ENCODE results near the gene ZNF205.

ZNF205 gene

DNA sequence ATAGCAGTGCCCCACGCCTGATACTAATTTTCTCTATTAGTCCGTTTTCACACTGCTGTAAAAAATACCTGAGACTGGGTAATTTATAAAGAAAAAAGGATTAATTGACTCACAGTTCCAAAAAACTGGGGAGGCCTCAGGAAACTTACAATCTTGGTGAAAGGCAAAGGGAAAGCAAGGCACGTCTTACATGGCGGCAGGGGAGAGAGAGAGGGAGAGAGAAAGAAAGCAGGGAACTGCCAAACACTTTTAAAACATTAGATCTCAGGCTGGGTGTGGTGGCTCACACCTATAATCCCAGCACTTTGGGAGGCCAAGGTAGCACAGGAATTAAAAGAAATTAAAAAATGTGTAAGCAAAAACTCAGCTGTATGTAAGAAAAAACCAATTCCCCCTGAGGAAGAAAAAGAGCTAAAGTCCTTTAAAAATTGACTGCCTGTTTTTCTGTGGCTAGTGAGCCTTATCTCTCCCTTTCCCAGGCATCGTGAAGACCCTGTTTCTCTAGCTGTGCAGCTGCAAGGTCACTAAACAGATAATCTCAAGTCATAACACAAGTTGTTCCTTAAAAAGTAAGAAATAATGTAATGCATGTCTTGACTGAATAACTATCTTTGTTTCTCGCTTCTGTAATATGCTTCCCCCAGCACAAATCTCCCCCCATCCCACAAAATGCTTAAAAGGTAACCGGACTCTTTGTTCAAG lies 27.3 kb upstream of the ZNF205 start:
- no peak for DNase-seq

- no peak for DNase-seq
These were observed 26.4 kb upstream of the ZNF205 start for GRCh38 chr16:3085868-3086595.

DNA sequence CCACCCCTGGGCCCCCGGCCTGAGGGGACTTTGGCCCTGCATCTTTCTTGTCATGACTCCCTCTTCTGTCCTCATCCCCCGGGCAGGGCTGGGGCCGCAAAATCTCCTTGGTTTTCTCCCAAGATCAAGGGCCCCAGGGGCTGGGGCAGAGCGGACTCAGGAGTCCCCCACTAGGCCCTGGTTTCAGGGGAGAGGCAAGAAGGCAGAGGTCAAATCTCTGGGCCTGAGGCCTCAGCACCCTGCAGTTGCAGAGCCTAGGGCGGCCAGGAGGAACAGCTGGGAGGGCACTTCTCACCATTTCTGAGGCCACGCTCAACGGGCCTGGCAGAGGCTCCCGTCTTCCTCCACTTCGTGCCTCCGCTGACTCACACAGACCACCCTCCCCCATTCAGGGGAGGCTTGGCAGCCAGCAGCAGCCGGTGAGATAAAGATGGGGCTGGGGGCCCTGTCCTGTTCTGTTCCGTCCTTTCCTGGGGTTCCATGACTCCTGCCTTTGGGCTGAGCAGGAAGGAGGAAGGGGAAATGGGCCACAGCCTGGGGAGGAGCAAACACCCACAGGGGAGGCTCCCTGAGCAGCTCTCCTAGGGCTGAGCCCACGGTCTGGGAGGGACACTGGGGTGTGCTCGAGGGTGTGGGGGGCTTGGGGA lies 25.7 kb upstream of the ZNF205 start:
- DNase-seq: no peak

GRCh38 chr16:3087243-3088235 lies 24.8 kb upstream of the ZNF205 start:
- peak; percentile 46 for DNase-seq

DNA sequence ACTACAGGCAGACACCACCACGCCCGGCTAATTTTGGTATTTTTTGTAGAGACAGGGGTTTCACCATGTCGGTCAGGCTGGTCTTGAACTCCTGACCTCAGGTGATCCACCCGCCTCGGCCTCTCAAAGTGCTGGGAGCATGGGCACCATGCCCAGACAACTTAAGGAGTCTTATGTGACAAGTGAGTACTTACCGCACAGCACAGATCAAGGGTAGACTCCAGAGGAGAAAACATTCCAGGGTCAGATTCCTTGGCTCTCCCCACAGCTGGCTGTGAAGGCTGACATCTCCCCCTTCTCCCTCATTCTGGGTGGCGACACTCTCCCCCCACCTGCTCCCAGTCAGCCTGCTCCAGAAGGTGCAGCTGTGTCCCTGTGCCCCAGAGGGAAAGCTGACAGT lies 23.9 kb upstream of the ZNF205 start:
- DNase-seq: no peak

DNA sequence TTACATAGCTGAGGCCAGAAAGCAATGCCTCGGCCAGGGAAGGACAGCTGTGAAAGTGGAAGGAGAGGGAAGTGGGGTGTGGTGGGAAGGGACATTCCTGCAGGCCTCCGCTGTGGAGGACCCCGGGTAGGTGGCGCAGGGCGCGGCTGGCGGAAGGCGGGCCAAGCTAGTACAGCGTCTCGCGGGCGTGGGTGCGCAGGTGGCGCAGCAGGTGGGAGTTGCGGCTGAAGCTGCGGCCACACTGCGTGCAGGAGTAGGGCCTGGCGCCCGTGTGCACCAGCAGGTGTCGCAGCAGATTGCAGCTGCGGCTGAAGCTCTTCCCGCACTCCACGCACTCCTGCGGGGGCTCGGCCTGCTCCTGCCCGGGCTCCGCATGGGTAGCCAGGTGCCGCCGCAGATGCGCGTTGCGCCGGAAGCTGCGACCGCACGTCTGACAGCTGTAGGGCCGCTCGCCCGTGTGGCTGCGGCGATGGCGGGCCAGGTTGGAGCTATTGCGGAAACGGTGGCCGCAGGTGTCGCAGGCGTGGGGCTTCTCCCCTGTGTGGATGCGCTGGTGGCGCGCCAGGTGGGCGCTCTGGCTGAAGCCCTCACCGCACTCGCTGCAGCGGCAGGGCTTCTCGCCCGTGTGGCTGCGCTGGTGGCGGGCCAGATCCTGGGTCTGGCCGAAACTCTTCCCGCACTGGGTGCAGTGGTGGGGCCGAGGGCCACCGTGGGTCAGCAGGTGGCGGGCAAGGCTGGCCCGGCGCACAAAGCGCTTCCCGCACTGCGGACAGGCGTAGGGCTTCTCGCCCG lies 23.3 kb upstream of the ZNF205 start:
- no peak for DNase-seq

DNA sequence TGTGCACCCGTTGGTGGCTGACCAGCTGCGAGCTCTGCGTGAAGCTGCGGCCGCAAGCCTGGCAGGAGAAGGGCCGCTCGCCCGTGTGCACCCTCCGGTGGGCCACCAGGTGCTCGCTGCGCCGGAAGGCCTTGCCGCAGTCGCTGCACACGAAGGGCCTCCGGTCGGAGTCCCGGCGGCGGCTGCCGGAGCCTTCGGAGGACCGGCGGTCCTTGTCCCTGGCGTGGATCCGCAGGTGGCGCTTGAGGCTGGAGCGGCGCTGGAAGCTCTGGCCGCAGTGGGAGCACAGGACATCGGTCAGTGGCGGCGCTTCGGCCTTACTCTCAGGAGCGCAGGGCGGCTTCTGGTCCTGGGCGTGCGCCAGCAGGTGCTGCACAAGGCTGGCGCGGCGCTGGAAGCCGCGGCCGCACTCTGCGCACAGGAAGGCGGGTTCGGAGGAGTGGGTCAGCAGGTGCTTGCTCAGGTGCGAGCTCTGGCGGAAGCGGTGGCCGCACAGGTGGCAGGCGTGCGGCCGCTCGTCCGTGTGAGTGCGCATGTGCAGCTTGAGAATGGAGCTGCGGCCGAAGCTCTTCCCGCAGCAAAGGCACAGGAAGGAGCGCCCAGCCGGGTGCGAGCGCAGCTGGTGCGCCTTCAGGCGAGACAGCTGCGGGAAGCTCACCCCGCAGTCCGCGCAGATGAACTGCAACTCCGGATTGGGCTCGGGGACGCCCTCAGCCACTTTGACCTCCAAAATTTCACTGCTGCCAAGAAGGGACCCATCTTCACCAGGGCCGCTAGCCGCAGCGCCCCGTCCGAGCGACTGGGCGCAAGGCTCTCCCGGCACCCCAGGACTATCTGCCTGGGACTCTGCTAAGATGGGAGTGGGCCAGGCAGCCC lies 22.4 kb upstream of the ZNF205 start:
- DNase-seq: no peak

GRCh38 chr16:3091551-3091950 lies 20.8 kb upstream of the ZNF205 start:
- DNase-seq: no peak

- peak; percentile 64 for DNase-seq
These were observed 19.9 kb upstream of the ZNF205 start for GRCh38 chr16:3092501-3092941.

DNA sequence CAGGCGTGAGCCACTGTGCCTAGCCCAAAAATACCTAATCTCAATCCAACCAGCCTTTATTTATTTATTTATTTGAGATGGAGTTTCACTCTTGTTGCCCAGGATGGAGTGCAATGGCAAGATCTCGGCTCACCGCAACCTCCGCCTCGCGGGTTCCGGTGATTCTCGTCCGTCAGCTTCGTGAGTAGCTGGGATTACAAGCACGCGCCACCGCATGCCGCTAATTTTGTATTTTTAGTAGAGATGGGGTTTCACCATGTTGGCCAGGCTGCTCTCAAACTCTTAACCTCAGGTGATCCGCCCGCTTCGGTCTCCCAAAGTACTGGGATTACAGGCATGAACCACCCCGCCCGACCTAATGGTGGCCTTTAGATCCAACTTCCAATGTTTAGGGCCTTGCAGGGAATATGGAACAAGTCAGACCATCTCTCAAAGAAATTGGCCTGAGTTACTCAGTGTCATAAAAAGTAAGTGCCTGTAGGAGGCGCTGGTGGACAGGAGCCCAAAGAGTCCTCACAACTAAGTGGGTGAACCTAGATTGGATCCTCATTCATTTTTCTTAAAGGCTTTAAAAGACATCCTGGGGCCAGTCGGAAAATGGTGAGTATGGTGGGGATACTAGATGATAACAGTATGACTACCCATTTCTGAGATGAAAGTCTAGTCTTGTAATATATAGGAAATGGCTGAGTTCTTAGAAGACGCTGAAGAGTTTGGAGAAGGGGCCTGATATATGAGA lies 17.9 kb upstream of the ZNF205 start:
- DNase-seq: no peak

- DNase-seq: no peak
These were observed 16.5 kb upstream of the ZNF205 start for GRCh38 chr16:3095869-3096268.

GRCh38 chr16:3096362-3096761 lies 16.0 kb upstream of the ZNF205 start:
- no peak for DNase-seq

DNA sequence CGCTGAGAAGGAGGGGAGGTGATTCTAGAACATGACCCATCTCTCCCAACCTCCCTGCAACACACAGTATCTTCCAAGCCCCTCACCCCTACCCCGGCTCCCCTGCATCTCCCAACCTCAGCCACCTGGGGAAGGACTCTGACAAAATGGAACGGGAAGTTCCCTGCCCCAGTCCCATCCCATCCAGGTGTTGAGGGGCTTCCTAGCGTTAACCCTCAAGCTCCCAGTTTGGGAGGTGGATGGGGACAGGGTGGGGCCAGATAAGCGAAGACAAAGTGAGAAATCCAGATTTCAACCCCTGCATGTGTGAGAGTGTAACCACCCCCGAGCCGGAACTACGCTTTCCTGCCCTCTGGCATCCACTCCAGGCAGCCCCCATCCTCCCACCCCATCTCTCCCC lies 15.1 kb upstream of the ZNF205 start:
- no peak for DNase-seq

DNA sequence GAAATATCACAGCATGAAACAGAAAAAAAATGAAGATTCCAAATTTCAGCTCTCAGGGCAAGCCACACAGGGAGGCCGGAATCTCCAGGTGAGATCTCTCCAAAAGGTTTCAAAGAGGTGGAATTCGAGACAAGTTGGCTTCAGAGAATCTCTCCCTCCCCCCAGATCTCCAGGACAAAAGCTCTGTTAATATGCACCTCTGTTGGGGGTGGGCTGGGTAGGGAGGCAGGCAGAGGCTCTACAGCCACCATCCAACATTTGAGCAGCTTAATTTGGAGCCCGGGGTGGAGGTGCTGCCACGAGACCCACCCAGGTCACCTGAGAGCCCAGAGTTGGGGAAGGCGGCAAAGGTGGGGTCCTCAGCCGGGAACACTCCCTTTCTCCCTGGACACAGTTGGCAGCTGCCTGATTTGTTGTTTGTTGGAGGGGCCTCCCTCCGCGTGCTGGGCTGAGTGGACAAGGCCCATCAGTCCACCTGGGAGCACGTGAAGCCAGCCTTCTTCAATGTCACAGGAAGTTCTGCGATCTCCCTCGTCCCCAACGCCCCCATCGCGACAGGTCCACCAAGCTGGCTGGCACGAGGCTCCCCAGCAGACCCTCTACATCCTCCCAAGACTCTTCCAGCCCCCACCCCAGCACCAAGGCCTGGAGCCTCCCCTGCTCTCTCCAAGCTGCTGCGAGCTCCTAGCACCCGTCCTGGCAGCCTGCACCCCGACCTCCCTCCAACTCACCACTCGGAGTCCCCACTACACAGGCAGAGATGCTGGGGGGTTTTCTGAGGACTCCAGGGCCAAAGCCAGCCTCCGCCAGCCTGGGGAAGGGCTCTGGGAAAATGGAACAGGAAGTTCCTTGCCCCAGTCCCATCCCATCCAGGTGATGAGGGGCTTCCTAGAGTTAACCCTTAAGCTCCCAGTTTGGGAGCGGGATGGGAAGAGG lies 13.7 kb upstream of the ZNF205 start, which contains the start of gene ZSCAN10:
ZSCAN10 (minus strand) TSS at position 836 of the 936 bp plus-strand sequence. CDS start 6,357 bp downstream, outside the sequence.
- peak; percentile 31 for DNase-seq

GRCh38 chr16:3099395-3099731 lies 13.0 kb upstream of the ZNF205 start:
- DNase-seq: no peak

DNA sequence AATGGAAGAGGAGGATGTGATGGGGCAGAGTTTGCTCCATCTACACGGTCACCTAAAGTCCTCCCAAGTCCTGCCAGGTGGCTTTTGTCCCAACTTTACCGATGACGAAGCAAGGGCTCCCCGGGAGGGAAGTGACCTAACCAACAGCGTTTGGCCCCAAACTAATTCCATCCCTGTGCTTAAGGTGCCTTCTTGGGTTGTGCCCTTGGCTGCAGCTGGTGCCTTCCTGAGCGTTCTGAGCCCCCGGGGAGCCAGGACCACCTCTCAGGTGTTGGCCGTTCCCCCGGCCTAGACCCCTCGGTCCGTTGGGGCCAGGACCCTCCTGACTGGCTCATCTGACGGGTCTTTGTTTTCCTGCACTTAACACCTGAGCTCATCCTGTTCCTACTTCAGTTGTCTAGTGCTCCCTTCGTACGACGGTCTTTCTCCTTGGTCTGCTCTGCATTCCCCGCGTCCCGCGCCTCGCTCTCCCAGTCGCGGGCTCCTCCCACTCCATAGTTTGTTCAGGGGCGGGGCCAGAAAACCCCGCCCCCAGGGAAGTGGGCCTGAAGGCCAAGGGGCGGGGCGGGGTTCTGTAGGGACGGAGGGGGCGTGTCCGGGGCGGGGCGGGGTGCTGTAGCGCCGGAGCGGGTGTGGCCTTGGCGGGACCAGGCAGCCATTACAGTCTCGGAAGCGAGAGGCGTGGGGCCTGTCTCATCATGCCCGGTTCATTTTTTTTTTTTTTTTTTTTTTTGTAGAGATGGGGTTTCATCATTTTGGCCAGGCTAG lies 12.5 kb upstream of the ZNF205 start:
- DNase-seq: peak; percentile 69

- no peak for DNase-seq
These were observed 11.2 kb upstream of the ZNF205 start for GRCh38 chr16:3101018-3101840.
